ENCODE measurements around the gene TSPAN4.

The TSPAN4 gene

GRCh38 chr11:865462-866430 is 23.1 kb downstream of the TSPAN4 start:
- no peak for DNase-seq (ENCODE audit: low spot score)

DNA sequence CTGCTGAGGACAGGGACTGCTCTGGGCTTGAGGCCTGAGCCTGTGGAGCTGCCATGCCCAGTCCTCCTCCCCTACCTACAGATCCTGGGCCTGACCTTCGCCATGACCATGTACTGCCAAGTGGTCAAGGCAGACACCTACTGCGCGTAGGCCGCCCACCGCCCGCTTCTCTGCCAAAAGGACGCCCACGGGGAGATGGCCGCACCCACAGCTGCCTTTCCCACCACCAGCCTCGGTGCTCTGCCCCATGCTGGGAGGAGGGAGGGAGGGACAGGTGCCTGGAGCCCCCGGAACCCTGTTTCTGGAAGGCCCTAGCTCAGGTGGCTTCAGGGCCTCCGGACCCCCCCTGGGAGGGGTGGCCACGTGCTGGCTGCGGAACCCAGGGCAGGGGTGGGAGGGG is 23.8 kb downstream of the TSPAN4 start:
- DNase-seq (ENCODE audit: low spot score), result no peak

DNA sequence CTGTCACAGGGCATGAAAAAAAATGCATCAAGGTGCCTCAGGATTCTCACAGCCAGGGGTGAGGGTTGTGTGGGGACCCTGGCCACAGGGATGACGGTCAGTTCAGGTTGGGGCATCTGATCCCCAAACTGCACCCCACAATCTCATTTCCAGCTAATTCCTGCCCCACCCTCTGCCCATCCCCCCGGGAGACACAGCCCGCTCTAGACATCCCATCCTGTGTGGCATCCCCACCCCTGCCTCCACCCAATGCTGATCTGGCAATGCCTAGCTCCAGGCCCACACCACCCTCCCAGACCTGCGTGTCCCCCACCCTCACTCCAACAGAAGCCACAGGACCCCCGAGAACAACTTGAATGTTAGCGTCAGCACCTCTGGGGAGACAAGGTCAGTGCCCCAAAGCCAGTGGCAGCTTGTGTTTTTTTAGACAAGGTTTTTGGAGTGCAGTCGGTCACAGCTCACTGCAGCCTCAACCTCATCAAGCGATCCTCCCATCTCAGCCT is 25.3 kb downstream of the TSPAN4 start:
- no peak for DNase-seq (ENCODE audit: low spot score)

DNA sequence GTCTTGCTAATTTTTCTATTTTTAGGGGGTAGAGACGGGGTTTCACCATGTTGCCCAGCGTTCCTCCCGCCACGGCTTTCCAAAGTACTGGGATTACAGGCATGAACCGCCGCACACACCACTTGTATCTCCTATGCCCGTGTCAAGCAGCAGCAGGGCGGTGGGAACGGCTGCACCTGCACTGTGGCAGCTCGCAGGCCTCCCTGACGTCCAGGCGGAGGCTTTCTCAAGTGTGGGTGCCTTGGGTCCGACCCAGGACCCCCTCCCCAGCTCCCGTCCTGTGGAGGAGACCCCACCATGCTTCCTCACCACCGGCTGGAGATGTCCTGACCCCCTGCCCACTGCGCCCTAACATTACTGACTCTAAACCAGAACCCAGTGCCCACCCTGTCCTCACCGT is 25.7 kb downstream of the TSPAN4 start:
- no peak for DNase-seq (ENCODE audit: low spot score)

GRCh38 chr11:868802-869201 is 26.1 kb downstream of the TSPAN4 start:
- DNase-seq (ENCODE audit: low spot score), result no peak

GRCh38 chr11:869399-870126 is 26.9 kb downstream of the TSPAN4 start:
- no peak for DNase-seq (ENCODE audit: low spot score)

- no peak for DNase-seq (ENCODE audit: low spot score)
Measured at GRCh38 chr11:870127-870413, 27.4 kb downstream of the TSPAN4 start.

GRCh38 chr11:870418-870817 is 27.8 kb downstream of the TSPAN4 start:
- DNase-seq (ENCODE audit: low spot score), result no peak

GRCh38 chr11:871472-871871 is 28.8 kb downstream of the TSPAN4 start:
- DNase-seq (ENCODE audit: low spot score), result no peak

GRCh38 chr11:872799-873198 is 30.1 kb downstream of the TSPAN4 start:
- DNase-seq (ENCODE audit: low spot score), result no peak

DNA sequence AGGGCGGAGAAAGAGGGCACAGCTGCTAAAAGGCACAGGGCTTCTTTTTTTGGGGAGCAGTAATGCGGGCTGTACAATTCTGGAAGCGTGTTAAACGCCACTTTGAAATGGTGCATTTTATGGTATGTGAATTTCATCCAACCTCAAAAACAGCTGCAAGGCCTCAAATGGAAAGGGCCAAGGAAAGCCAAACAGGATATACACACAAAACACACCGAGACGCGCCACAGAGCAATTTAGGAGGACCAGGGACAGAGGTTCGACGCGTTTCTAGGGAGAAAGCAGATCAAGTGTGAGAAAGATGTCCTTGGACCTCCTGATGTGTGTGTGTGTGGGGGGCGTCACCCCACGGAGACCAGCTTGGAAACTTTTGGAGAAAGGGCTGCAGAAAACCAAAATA is 31.1 kb downstream of the TSPAN4 start:
- no peak for DNase-seq (ENCODE audit: low spot score)

DNA sequence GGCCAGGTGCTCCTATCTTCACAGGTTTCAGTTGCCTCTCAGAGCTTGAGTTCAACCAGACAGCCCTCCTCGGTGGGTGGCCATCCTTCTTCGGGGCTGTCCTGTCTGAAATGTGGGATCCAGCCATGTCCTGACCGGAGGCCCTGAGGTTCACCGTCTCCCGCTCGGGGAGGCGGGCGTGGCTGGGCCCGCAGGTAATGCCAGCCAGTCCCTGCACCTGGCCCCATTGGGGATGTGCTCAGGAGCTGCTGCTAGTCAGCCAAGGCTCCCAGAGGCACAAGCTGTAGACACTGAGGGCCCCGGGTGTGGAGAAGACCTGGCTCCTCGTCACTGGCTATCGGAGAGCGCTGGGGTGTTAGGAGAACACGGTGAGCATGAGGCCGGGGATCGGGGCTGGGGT is 32.6 kb downstream of the TSPAN4 start:
- DNase-seq (ENCODE audit: low spot score), result no peak

DNA sequence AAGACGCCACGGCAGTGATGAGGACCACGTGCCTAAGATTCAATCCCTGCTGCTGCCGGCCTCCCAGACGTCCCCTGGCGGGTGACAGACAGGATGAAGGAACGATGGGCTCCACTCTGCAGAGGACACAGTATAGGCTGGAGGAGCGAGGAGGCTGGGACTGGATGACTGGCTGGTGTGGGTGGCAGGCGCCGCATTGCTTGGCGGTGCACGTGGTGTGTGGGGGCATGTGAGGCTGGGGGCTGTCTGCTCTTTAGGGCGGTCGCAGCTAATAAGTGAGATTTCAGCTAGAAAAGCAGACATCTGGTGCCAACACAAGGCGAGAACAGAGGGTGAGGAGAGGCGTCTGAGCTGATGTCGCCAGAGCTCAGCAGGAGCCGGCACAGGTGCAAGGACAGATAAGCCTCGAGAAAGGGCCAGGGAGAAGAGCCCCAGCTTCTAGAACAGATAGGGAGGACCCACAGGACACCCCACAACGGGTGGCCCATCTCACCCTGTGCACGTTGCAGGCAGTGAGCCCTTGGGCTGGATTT is 33.2 kb downstream of the TSPAN4 start:
- no peak for DNase-seq (ENCODE audit: low spot score)

GRCh38 chr11:876545-876944 is 33.9 kb downstream of the TSPAN4 start:
- DNase-seq (ENCODE audit: low spot score), result no peak

DNA sequence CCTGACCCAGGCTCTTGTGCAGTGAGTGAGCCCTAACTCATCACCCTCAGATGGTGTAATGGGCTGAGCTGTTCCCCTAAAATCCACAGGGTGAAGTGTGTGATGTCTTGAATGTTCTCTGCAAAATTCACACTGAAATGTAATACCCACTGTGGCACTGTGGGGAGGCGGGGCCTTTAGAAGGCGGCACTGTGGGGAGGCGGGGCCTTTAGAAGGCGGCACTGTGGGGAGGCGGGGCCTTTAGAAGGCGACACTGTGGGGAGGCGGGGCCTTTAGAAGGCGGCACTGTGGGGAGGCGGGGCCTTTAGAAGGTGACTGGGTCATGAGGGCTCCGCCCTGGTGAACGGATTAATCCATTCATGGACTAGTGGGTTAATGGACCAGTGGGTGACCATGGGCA is 34.9 kb downstream of the TSPAN4 start:
- no peak for DNase-seq (ENCODE audit: low spot score)

DNA sequence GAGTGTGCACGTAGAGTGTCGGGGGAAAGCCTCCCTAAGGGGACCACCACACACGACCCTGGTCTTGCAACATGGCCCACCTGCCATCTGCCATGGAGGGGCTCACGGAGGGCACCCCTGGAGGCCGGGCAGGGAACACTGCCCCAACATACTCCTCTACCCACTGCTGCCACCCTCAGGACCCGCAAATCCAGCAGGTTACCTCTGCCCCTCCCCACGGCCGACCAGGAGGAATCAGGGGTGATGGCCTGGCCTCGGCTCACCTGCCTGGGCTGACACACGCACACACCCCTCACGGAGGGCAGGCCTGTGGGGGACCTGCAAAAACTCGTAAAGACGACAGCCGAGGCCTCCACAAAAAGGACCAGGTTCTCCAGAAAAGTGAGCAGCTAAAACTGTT is 37.8 kb downstream of the TSPAN4 start:
- DNase-seq (ENCODE audit: low spot score), result no peak

GRCh38 chr11:882596-882995 is 39.9 kb downstream of the TSPAN4 start:
- no peak for DNase-seq (ENCODE audit: low spot score)

GRCh38 chr11:883527-883926 is 40.9 kb downstream of the TSPAN4 start:
- no peak for DNase-seq (ENCODE audit: low spot score)

- no peak for DNase-seq (ENCODE audit: low spot score)
Measured at GRCh38 chr11:884578-885070, 42.0 kb downstream of the TSPAN4 start.

DNA sequence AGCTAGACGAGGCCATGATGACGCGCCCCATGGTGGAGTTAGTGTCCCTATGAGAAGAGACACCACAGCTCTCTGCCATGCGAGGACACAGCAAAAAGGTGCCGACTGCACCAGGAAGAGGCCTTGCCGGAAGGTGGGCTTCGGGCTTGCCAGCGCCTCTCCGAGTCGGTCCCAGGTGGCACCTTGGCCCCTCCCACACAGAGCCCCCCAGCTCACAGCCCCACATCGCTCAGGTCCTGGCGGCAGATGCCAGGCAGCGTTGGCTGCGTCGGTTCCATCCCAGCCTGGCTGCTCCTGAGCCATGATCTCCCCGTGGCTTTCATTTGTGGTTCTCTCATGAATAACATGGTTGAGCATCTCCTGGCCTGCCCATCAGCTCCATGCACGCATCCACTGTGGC is 43.9 kb downstream of the TSPAN4 start:
- DNase-seq (ENCODE audit: low spot score), result no peak

GRCh38 chr11:887589-887988 is 44.9 kb downstream of the TSPAN4 start:
- DNase-seq (ENCODE audit: low spot score), result no peak

DNA sequence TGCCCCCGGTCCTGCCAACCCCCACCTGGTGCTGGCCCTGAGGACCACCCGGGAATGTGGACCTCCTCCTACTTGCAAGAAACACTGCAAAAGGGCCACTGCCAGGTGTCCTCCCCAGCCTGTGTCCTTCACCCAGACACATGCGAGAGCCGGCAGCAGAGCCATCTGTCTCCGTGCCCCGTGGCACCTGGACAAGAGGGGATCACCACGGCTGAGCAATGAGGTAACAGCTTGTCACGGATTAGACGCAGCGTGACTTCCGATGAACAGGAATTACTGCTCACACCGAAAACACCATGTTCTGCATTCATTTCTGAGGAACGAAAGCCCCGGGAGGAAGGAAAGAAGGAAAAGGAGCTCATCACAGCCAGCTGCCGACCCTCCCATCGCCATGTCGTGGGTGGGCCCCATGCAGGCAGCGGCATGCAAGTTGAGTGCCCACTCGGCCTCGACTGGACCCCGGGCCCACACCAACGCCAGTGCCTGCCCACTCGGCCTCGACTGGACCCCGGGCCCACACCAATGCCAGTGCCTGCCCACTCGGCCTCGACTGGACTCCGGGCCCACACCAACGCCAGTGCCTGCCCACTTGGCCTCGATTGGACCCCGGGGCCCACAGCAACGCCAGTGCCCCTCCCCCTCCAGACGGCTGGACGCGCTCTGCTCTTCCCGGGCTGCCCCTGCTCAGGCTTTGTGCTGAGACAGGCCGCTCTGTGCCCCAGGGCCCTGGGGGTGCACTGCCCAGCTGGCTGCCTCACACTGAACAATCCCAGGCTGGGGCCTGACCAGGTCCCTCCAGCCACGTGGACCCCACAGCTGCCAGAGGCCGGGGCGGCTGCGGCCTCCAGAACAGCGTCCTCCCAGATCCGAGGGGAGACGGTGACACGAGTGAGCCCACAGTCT is 45.9 kb downstream of the TSPAN4 start:
- DNase-seq (ENCODE audit: low spot score), result no peak

All from SW480 (cell line).